ENCODE results near the gene HES5. TPM values are rescaled to one million over a fixed set of nuclear protein-coding genes. Genes with fewer than 3 reads are reported as not detected.
A peak's percentile ranks its signal among the peaks of the same experiment; 100 is the strongest.

Gene HES5
- total RNA-seq, 1 donor from 2014 or later: 21.2 TPM

- no peak for DNase-seq
- no peak overlapping the region for H3K4me3 Mint-ChIP-seq (ENCODE audit: unreplicated experiment)
- no peak for TF ChIP-seq CTCF (IDR thresholded peaks at IDR 0.05; ENCODE audit: partially characterized antibody, unreplicated experiment)
- no peak overlapping the region for H3K27ac Mint-ChIP-seq (ENCODE audit: unreplicated experiment)
- peaks cover 3% of the 10 kb centered on the region for H3K4me1 Mint-ChIP-seq (ENCODE audit: low read depth, unreplicated experiment)
- H3K27me3 Mint-ChIP-seq (ENCODE audit: unreplicated experiment): no peaks in the 10 kb centered on the region
- H3K36me3 Mint-ChIP-seq (ENCODE audit: unreplicated experiment): peaks cover 13% of the 10 kb centered on the region
- peaks cover 4% of the 10 kb centered on the region for H3K9me3 Mint-ChIP-seq (ENCODE audit: unreplicated experiment)
Observed at GRCh38 chr1:2483026-2483425, 47.0 kb downstream of the HES5 start.

GRCh38 chr1:2482588-2482987, 47.5 kb downstream of the HES5 start:
- Mint-ChIP-seq H3K27me3 (ENCODE audit: unreplicated experiment) (no peaks in the 10 kb centered on the region), H3K4me1 (ENCODE audit: low read depth, unreplicated experiment) (peaks cover 3% of the 10 kb centered on the region), H3K9me3 (ENCODE audit: unreplicated experiment) (peaks cover 4% of the 10 kb centered on the region), H3K27ac (ENCODE audit: unreplicated experiment) (no peak overlapping the region), H3K4me3 (ENCODE audit: unreplicated experiment) (no peak overlapping the region), H3K36me3 (ENCODE audit: unreplicated experiment) (peaks cover 8% of the 10 kb centered on the region)
- TF ChIP-seq CTCF (IDR thresholded peaks at IDR 0.05; ENCODE audit: partially characterized antibody, unreplicated experiment): no peak
- DNase-seq: no peak

DNA sequence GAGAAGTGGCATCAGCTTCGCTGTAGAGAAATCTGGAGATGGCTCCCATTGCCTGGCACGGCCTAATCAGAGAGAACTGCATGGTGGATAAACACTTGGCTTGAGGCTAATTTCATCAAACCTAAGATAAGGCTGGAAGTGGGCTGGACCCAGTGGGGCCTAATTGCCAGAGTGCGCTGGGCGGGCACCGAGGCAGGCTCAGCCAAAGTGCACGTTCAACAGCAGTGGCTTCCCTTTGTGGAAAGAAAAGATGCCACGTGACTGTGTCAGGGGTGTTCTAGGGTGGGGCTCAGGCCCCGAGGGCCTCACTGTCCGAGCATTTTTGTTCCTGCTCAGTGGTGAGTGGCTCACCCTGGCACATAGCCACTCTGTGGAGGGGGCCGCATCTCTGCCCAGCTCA, 48.2 kb downstream of the HES5 start:
- no peak for DNase-seq
- H3K27ac Mint-ChIP-seq (ENCODE audit: unreplicated experiment): peak overlapping the region; percentile 48
- peaks cover 5% of the 10 kb centered on the region for H3K36me3 Mint-ChIP-seq (ENCODE audit: unreplicated experiment)
- H3K4me1 Mint-ChIP-seq (ENCODE audit: low read depth, unreplicated experiment): peaks cover 8% of the 10 kb centered on the region
- peaks cover 2% of the 10 kb centered on the region for H3K27me3 Mint-ChIP-seq (ENCODE audit: unreplicated experiment)
- H3K9me3 Mint-ChIP-seq (ENCODE audit: unreplicated experiment): peaks cover 5% of the 10 kb centered on the region
- no peak for TF ChIP-seq CTCF (IDR thresholded peaks at IDR 0.05; ENCODE audit: partially characterized antibody, unreplicated experiment)
- H3K4me3 Mint-ChIP-seq (ENCODE audit: unreplicated experiment): no peak overlapping the region

GRCh38 chr1:2480986-2481364, 49.1 kb downstream of the HES5 start:
- H3K27me3 Mint-ChIP-seq (ENCODE audit: unreplicated experiment): peaks cover 2% of the 10 kb centered on the region

More at GRCh38 chr1:2480986-2481364, 49.1 kb downstream of the HES5 start:
- no peak for DNase-seq
- no peak for TF ChIP-seq CTCF (IDR thresholded peaks at IDR 0.05; ENCODE audit: partially characterized antibody, unreplicated experiment)
- Mint-ChIP-seq H3K9me3 (ENCODE audit: unreplicated experiment) (peaks cover 5% of the 10 kb centered on the region), H3K27ac (ENCODE audit: unreplicated experiment) (no peak overlapping the region), H3K4me1 (ENCODE audit: low read depth, unreplicated experiment) (peaks cover 9% of the 10 kb centered on the region), H3K4me3 (ENCODE audit: unreplicated experiment) (no peak overlapping the region), H3K36me3 (ENCODE audit: unreplicated experiment) (peaks cover 5% of the 10 kb centered on the region)

Measured in glutamatergic neuron (in vitro differentiated cells).